AG10803 (cell line): ENCODE results near the gene ABHD17A.
A peak's percentile ranks its signal among the peaks of the same experiment; 100 is the strongest.

Experiments used
- DNase-seq: peaks from one replicate; pipeline ENCODE4 v3.0.0; 2010; ENCODE audit warnings: low read depth
- H3K4me3 ChIP-seq: 2 replicates; pipeline ENCODE4 v1.5.1; 2011; ENCODE audit warnings: mild to moderate bottlenecking, low read length, control low read depth
- CTCF ChIP-seq: conservative IDR thresholded peaks from 2 replicates; pipeline ENCODE4 v1.5.1; 2011; ENCODE audit warnings: mild to moderate bottlenecking, low read length, control low read depth, inconsistent platforms

Gene ABHD17A

GRCh38 chr19:1856698-1857603 lies 28.3 kb downstream of the ABHD17A start:
- peak; percentile 67 for DNase-seq
- TF ChIP-seq CTCF = no peak
- peak overlapping the region; percentile 63 for H3K4me3 ChIP-seq

GRCh38 chr19:1856345-1856697 lies 29.0 kb downstream of the ABHD17A start:
- peak overlapping the region; percentile 63 for H3K4me3 ChIP-seq

GRCh38 chr19:1855828-1856255 lies 29.5 kb downstream of the ABHD17A start:
- DNase-seq = peak; percentile 47
- TF ChIP-seq CTCF = no peak
- peak overlapping the region; percentile 63 for H3K4me3 ChIP-seq

More at GRCh38 chr19:1856345-1856697, 29.0 kb downstream of the ABHD17A start:
- TF ChIP-seq CTCF = no peak
- no peak for DNase-seq

GRCh38 chr19:1855040-1855827 lies 30.1 kb downstream of the ABHD17A start:
- peak overlapping the region; percentile 63 for H3K4me3 ChIP-seq
- peak; percentile 92 for DNase-seq
- TF ChIP-seq CTCF = no peak; the same call in 1 of the 2 replicates

- no peak for TF ChIP-seq CTCF
- peak; percentile 24 for DNase-seq
- H3K4me3 ChIP-seq = peak overlapping the region; percentile 46
Observed at GRCh38 chr19:1854542-1855039, 30.7 kb downstream of the ABHD17A start.

- DNase-seq = no peak
- no peak overlapping the region for H3K4me3 ChIP-seq
- no peak for TF ChIP-seq CTCF
Observed at GRCh38 chr19:1854039-1854541, 31.2 kb downstream of the ABHD17A start.
